Measurements from ENCODE around the gene PCGF1. TPM values are rescaled to one million over a fixed set of nuclear protein-coding genes. Genes with fewer than 3 reads are reported as not detected.

The PCGF1 gene
- total and polyA plus RNA-seq, 9 of the 15 experiments (the other 6 are each of a cell fraction or from before 2014, with no cell fraction given) = 20.3 to 45.7 (median 29.3) TPM

DNA sequence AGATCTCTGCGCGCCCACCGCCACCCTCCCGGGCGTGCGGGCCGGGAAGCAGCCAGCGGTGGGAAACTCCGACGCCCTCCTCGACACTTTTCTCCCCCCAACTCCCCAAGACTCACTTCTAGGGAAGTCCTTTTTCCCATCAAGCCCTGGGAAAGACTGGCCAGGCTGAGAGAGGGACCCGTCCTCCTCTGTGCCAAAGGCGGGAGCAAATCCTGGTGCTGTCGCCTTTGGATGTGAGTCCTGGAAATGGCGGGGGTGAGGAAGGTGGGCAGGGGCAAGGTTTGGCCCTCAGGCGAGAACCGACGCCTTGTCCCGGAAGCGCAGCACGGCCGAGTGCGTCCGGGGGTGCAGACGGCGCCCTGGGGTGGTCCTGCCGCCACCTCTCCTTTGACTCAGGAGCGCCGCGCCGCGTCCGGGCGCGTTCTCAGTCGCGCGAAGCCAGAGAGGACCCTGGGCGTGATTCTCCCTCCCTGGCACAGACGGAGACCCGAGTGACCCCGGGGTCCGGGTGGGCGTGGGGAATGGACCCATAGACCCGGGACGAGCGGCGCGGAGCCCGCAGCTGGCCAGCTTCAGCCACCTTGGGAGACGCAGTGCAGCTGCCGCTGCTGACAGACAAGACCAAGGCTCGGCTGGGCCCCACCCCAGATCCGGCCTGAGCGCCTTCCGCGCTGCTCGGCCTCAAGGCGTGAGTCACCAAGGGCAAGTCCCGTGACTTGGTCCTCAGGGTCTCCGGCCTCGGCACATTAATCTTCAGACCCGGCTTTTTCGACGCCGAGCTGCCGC, 4.6 kb downstream of the PCGF1 start:
- Histone ChIP-seq H3K9me3 (replicated peaks; ENCODE audit: control insufficient read depth, insufficient read depth, low read depth, low read length) (no peaks in the 10 kb centered on the region), H3K9ac (ENCODE audit: insufficient read depth in 1 of 2, low read depth in 2 of 2, low read length in 2 of 2) (peak overlapping the region; percentile 87 to 94), H3K36me3 (ENCODE audit: control insufficient read depth, insufficient read depth, low read length) (peaks cover 13% of the 10 kb centered on the region; the same call in 2 of the 3 replicates), H2AFZ (ENCODE audit: low read depth, low read length) (peak overlapping the region; percentile 97), H3K79me2 (ENCODE audit: control insufficient read depth, insufficient read depth, low read length) (peaks cover 46% of the 10 kb centered on the region), H3K27ac (ENCODE audit: extremely low read depth, low read depth, low read length) (peak overlapping the region; percentile 79), H3K4me3 (peak overlapping the region; percentile 40), H4K20me1 (replicated peaks; ENCODE audit: control insufficient read depth, insufficient read depth, low read length) (no peaks in the 10 kb centered on the region), H3K4me2 (ENCODE audit: insufficient read depth, low read length) (peak overlapping the region; percentile 95), H3K9me1 (ENCODE audit: control insufficient read depth, insufficient read depth, low read length) (no peaks in the 10 kb centered on the region), H3K4me1 (replicated peaks in 1 of 2; ENCODE audit: control insufficient read depth in 2 of 2, insufficient read depth in 2 of 2, low read length in 2 of 2) (peaks cover 29 to 69% of the 10 kb centered on the region in 2 experiments; a peak in 4 of 5 replicates), H3K27me3 (ENCODE audit: control insufficient read depth in 2 of 2, insufficient read depth in 2 of 2, low read length in 2 of 2) (no peaks in the 10 kb centered on the region)
- no TSS peak for BruUV-seq (replicated peaks)
- intact Hi-C loops (cut with micrococcal nuclease) = loop anchor here (1.0 to 5.0 kb wide), 2 partner anchors 20 to 69 kb away; partner anchors contain the start of gene TTC31
- peak; percentile 89 for FAIRE-seq
- WGBS (ENCODE audit: insufficient coverage, low coverage, missing lambda C conversion rate) = under 1% methylated on average over 60 of the region's 67 CpGs
- CTCF ChIA-PET (ENCODE audit: low intra/inter-chr PET ratio) = no interaction called here
- in situ Hi-C loops (cut with MboI) = no loop called here
- POLR2A ChIA-PET = interaction anchor here (0.6 to 1.6 kb wide), 13 partner anchors 9 to 440 kb away, joined by 3 to 6 read pairs (median 4); partner anchors contain the start of genes AUP1, CCDC142, HTRA2 and TTC31
- peak; percentile 77 to 94 (median 86) for DNase-seq (ENCODE audit: extremely low read depth in 1 of 4, low spot score in 3 of 4)
- ATAC-seq = peak; percentile 82
- TF ChIP-seq, protein P1, sequence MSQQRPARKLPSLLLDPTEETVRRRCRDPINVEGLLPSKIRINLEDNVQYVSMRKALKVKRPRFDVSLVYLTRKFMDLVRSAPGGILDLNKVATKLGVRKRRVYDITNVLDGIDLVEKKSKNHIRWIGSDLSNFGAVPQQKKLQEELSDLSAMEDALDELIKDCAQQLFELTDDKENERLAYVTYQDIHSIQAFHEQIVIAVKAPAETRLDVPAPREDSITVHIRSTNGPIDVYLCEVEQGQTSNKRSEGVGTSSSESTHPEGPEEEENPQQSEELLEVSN (IDR thresholded peaks at IDR 0.05; ENCODE audit: borderline replicate concordance in 1 of 2, extremely low read depth in 1 of 2, insufficient read depth in 1 of 2, insufficient read length in 1 of 2, low read depth in 1 of 2, low read length in 1 of 2, poor library complexity in 1 of 2, severe bottlenecking in 1 of 2) = peak; percentile 58 to 79
- TF ChIP-seq SMARCA4 (IDR thresholded peaks at IDR 0.05) (peak; percentile 68), ETV1 (tag; conservative IDR thresholded peaks at IDR 0.05; ENCODE audit: low read depth) (peak; percentile 80), ZNF644 (tag; IDR thresholded peaks at IDR 0.05; ENCODE audit: low read depth) (no peak), MAFG (tag; conservative IDR thresholded peaks at IDR 0.05) (no peak), DMBX1 (CRISPR knock-in tag; IDR thresholded peaks at IDR 0.05; ENCODE audit: borderline replicate concordance) (no peak), SETDB1 (IDR thresholded peaks at IDR 0.05; ENCODE audit: low read length) (no peak), SNRNP70 (optimal IDR thresholded peaks at IDR 0.05; ENCODE audit: low read depth, low read length) (no peak), KDM5B (IDR thresholded peaks at IDR 0.05; ENCODE audit: insufficient replicate concordance, low read depth, low read length) (peak; percentile 49), ZNF253 (CRISPR knock-in tag; conservative IDR thresholded peaks at IDR 0.05) (no peak), HLTF (IDR thresholded peaks at IDR 0.05) (no peak), ZNF24 (IDR thresholded peaks at IDR 0.05) (no peak), ZC3H4 (CRISPR knock-in tag; IDR thresholded peaks at IDR 0.05; ENCODE audit: borderline replicate concordance) (peak; percentile 23; the same call in 1 of the 2 replicates)
- TF ChIP-seq, protein P2, sequence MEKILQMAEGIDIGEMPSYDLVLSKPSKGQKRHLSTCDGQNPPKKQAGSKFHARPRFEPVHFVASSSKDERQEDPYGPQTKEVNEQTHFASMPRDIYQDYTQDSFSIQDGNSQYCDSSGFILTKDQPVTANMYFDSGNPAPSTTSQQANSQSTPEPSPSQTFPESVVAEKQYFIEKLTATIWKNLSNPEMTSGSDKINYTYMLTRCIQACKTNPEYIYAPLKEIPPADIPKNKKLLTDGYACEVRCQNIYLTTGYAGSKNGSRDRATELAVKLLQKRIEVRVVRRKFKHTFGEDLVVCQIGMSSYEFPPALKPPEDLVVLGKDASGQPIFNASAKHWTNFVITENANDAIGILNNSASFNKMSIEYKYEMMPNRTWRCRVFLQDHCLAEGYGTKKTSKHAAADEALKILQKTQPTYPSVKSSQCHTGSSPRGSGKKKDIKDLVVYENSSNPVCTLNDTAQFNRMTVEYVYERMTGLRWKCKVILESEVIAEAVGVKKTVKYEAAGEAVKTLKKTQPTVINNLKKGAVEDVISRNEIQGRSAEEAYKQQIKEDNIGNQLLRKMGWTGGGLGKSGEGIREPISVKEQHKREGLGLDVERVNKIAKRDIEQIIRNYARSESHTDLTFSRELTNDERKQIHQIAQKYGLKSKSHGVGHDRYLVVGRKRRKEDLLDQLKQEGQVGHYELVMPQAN (IDR thresholded peaks at IDR 0.05; ENCODE audit: borderline replicate concordance) = no peak
- TF ChIP-seq, protein P3, sequence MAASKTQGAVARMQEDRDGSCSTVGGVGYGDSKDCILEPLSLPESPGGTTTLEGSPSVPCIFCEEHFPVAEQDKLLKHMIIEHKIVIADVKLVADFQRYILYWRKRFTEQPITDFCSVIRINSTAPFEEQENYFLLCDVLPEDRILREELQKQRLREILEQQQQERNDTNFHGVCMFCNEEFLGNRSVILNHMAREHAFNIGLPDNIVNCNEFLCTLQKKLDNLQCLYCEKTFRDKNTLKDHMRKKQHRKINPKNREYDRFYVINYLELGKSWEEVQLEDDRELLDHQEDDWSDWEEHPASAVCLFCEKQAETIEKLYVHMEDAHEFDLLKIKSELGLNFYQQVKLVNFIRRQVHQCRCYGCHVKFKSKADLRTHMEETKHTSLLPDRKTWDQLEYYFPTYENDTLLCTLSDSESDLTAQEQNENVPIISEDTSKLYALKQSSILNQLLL (CRISPR knock-in tag; IDR thresholded peaks at IDR 0.05; ENCODE audit: borderline replicate concordance) = no peak
- TF ChIP-seq, protein P4, sequence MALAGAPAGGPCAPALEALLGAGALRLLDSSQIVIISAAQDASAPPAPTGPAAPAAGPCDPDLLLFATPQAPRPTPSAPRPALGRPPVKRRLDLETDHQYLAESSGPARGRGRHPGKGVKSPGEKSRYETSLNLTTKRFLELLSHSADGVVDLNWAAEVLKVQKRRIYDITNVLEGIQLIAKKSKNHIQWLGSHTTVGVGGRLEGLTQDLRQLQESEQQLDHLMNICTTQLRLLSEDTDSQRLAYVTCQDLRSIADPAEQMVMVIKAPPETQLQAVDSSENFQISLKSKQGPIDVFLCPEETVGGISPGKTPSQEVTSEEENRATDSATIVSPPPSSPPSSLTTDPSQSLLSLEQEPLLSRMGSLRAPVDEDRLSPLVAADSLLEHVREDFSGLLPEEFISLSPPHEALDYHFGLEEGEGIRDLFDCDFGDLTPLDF (CRISPR knock-in tag; IDR thresholded peaks at IDR 0.05) = peak; percentile 59; the same call in 1 of the 2 replicates

Measured in K562 (cell line).